HCT116 (cell line): Measurements from ENCODE around the gene NFE2L2. TPM values are rescaled to one million over a fixed set of nuclear protein-coding genes. Genes with fewer than 3 reads are reported as not detected.

Experiments used
- ATAC-seq: fragments of 200-7000 bp; cut with Tn5 transposase; 2 replicates; pipeline ENCODE4 v1.9.1; 2020; ENCODE audit warnings: mild to moderate bottlenecking, moderate library complexity
- BruUV-seq: library from RNA; stranded (reverse); fragments of 400-500 nt; replicated peaks from 2 replicates; lab custom pipeline; 2021; lab: Mats Ljungman, UMichigan
- CTCF ChIA-PET: fragments of 300-600 bp; sonication (Branson Sonifier 250); formaldehyde crosslinking; loops from one replicate; lab custom pipeline; 2021; ENCODE audit warnings: antibody characterized with exemption; lab: Charles Lee
- POLR2A ChIA-PET: fragments of 300-600, 350-600 bp; sonication (Branson Sonifier 250); formaldehyde crosslinking; loops from one replicate; lab custom pipeline; 2021; ENCODE audit warnings: antibody characterized with exemption; lab: Charles Lee
- RAD21 ChIA-PET, 2 experiments: fragments of 300-600 bp; sonication (Branson Sonifier 250); formaldehyde crosslinking; loops; one replicate each; lab custom pipeline; 2023; ENCODE audit warnings: low total read pairs in 2 of 2; ENCODE audit not compliant: uncharacterized antibody in 2 of 2, unreplicated experiment in 2 of 2, low non-redundant PET in 1 of 2; lab: Charles Lee
- DNase-seq: peaks from one replicate; pipeline ENCODE4 v3.0.0-alpha.2; 2010; ENCODE audit warnings: low read depth, low spot score
- H2AFZ ChIP-seq: fragments of 200-600 bp; shearing (Covaris generic), sonication (generic); 2 replicates; pipeline ENCODE4 v1.6.1; 2017; ENCODE audit warnings: low read depth, mixed run types, mixed read lengths, antibody characterized with exemption, low read length; ENCODE audit not compliant: poor library complexity, severe bottlenecking
- H3K27ac ChIP-seq: 2 replicates; pipeline ENCODE4 v1.5.1; 2012; ENCODE audit warnings: low read depth, low read length
- H3K27me3 ChIP-seq: fragments of 200-600 bp; sonication (generic); 2 replicates; pipeline ENCODE4 v1.6.1; 2016; ENCODE audit warnings: mixed run types, low read length, mixed read lengths; ENCODE audit not compliant: insufficient read depth
- H3K36me3 ChIP-seq, 2 experiments: fragments of 200-500 bp in 1 of 2; fragments of 200-600 bp in 1 of 2; sonication (Bioruptor generic) in 1 of 2; sonication (generic) in 1 of 2; 2 replicates each; pipeline versions ENCODE4 v1.5.1 to v1.6.1; 2014 to 2016; ENCODE audit warnings: low read length in 2 of 2, inconsistent platforms in 1 of 2, mixed read lengths in 1 of 2, mixed run types in 1 of 2; ENCODE audit not compliant: insufficient read depth in 2 of 2, control insufficient read depth in 1 of 2
- H3K4me1 ChIP-seq, 2 experiments: fragments of 200-600 bp in 1 of 2; sonication (generic) in 1 of 2; 2 replicates each; pipeline versions ENCODE4 v1.5.1 to v1.6.1; 2012 to 2017; ENCODE audit warnings: low read length in 2 of 2, inconsistent platforms in 1 of 2, mild to moderate bottlenecking in 1 of 2, mixed read lengths in 1 of 2, mixed run types in 1 of 2, moderate library complexity in 1 of 2; ENCODE audit not compliant: insufficient read depth in 2 of 2, control insufficient read depth in 1 of 2
- H3K4me2 ChIP-seq: fragments of 200-600 bp; sonication (generic); 2 replicates; pipeline ENCODE4 v1.6.1; 2017; ENCODE audit warnings: mixed run types, low read length, mixed read lengths
- H3K4me3 ChIP-seq, 2 experiments: fragments of 200-600 bp in 1 of 2; sonication (generic) in 1 of 2; replicated peaks in 1 of 2; 2 replicates each; pipeline ENCODE4 v1.5.1; 2011 to 2016; ENCODE audit warnings: low read length in 2 of 2, control low read depth in 1 of 2, low read depth in 1 of 2, mild to moderate bottlenecking in 1 of 2, mixed read lengths in 1 of 2, mixed run types in 1 of 2
- H3K79me2 ChIP-seq: fragments of 200-600 bp; sonication (generic); 2 replicates; pipeline ENCODE4 v1.6.1; 2017; ENCODE audit warnings: mild to moderate bottlenecking, mixed run types, low read length, moderate library complexity, mixed read lengths; ENCODE audit not compliant: insufficient read depth
- H3K9ac ChIP-seq: fragments of 200-600 bp; sonication (generic); 2 replicates; pipeline ENCODE4 v1.6.1; 2016; ENCODE audit warnings: low read length, mixed read lengths
- H3K9me2 ChIP-seq: fragments of 200-600 bp; sonication (generic), shearing (Covaris generic); 2 replicates; pipeline ENCODE4 v1.6.1; 2017; ENCODE audit warnings: mixed run types, mild to moderate bottlenecking, moderate library complexity; ENCODE audit not compliant: insufficient read depth
- H3K9me3 ChIP-seq, 2 experiments: fragments of 200-500 bp in 1 of 2; fragments of 200-600 bp in 1 of 2; sonication (Bioruptor generic) in 1 of 2; sonication (generic) in 1 of 2; 2 replicates each; pipeline ENCODE4 v1.6.1; 2014 to 2017; ENCODE audit warnings: low read length in 2 of 2, mixed read lengths in 2 of 2, inconsistent platforms in 1 of 2, low read depth in 1 of 2, mild to moderate bottlenecking in 1 of 2, mixed run types in 1 of 2, moderate library complexity in 1 of 2; ENCODE audit not compliant: control insufficient read depth in 1 of 2, insufficient read depth in 1 of 2
- H4K20me1 ChIP-seq: fragments of 200-600 bp; sonication (generic), shearing (Covaris generic); 2 replicates; pipeline ENCODE4 v1.6.1; 2017; ENCODE audit warnings: mixed run types, mild to moderate bottlenecking, moderate library complexity; ENCODE audit not compliant: insufficient read depth
- EGR1 ChIP-seq: IDR thresholded peaks from 2 replicates; pipeline ENCODE4 v1.6.1; 2012; ENCODE audit warnings: low read depth
- ELF1 ChIP-seq: IDR thresholded peaks from 2 replicates; pipeline ENCODE4 v1.6.1; 2012; ENCODE audit warnings: low read depth, borderline replicate concordance
- EZH2 ChIP-seq: fragments of 200-600 bp; sonication (generic); IDR thresholded peaks from 2 replicates; pipeline ENCODE4 v1.6.1; 2017; ENCODE audit warnings: antibody characterized with exemption, mixed run types
- FOSL1 ChIP-seq: IDR thresholded peaks from 2 replicates; pipeline ENCODE4 v1.6.1; 2012; ENCODE audit warnings: low read depth
- JUND ChIP-seq: IDR thresholded peaks from 2 replicates; pipeline ENCODE4 v1.6.1; 2012
- SIN3A ChIP-seq: IDR thresholded peaks from 2 replicates; pipeline ENCODE4 v1.6.1; 2012; ENCODE audit warnings: low read depth
- SP1 ChIP-seq: IDR thresholded peaks from 2 replicates; pipeline ENCODE4 v1.6.1; 2012; ENCODE audit warnings: low read depth
- YY1 ChIP-seq: IDR thresholded peaks from 2 replicates; pipeline ENCODE4 v1.6.1; 2011; ENCODE audit warnings: low read length, low read depth, moderate library complexity, mild to moderate bottlenecking; ENCODE audit not compliant: insufficient replicate concordance; ENCODE audit errors: extremely low read depth
- intact Hi-C: fragments of 100-400 bp; cut with micrococcal nuclease; formaldehyde crosslinking; loops from 2 replicates; pipeline ENCODE4 v1.10.0; 2022
- total RNA-seq: library from RNA; stranded (reverse); gene quantifications from one replicate; pipeline ENCODE4 v1.2.1, GENCODE V29; 2021; ENCODE audit not compliant: unreplicated experiment
- TF ChIP-seq, protein P1 (sequence below), 3 experiments: fragments of 200-600 bp in 1 of 3; sonication (generic) in 1 of 3; IDR thresholded peaks in 2 of 3; conservative IDR thresholded peaks in 1 of 3; 2 replicates each; pipeline ENCODE4 v1.5.1; 2012 to 2017; ENCODE audit warnings: low read depth in 2 of 3, low read length in 2 of 3, antibody characterized with exemption in 1 of 3, borderline replicate concordance in 1 of 3, control low read depth in 1 of 3, mild to moderate bottlenecking in 1 of 3, mixed read lengths in 1 of 3, mixed run types in 1 of 3, moderate library complexity in 1 of 3; ENCODE audit not compliant: insufficient read depth in 1 of 3
- TF ChIP-seq, protein P2 (sequence below): IDR thresholded peaks from 2 replicates; pipeline ENCODE4 v1.6.1; 2012
- TF ChIP-seq, protein P3 (sequence below): IDR thresholded peaks from 2 replicates; pipeline ENCODE4 v1.6.1; 2011; ENCODE audit warnings: mild to moderate bottlenecking, low read length, moderate library complexity; ENCODE audit not compliant: insufficient replicate concordance; ENCODE audit errors: extremely low read depth
- TF ChIP-seq, protein P4 (sequence below): IDR thresholded peaks from 2 replicates; pipeline ENCODE4 v1.6.1; 2012

Gene NFE2L2
- total RNA-seq, 1 experiment from 2014 or later: 106 TPM

DNA sequence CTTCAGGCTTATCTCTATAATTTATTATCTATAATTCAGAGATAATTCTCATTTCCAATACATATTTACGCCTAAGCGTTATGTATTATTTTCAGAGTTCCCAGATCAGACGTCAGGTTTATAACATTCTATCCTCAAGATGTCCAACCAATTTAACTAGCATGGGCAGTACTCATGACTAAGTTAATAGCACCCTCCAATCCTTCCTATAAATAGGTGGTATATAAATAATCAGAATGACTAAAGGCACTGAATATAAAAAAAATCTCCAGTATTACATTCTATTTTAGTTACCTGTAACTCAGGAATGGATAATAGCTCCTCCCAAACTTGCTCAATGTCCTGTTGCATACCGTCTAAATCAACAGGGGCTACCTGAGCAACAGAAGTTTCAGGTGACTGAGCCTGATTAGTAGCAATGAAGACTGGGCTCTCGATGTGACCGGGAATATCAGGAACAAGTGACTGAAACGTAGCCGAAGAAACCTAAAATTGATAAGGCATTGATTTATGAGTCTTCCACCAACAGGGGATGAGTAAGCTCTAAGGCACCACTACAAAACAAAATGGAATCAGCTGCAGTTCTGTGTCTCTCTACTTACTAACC lies 32.3 kb downstream of the NFE2L2 start:
- Histone ChIP-seq H2AFZ (no peak overlapping the region), H3K9ac (no peak overlapping the region), H3K4me2 (no peak overlapping the region), H3K4me3 (no peak overlapping the region), H3K36me3 (peaks cover 34 to 39% of the 10 kb centered on the region in 2 experiments), H3K79me2 (peaks cover 56% of the 10 kb centered on the region), H3K9me3 (no peaks in the 10 kb centered on the region), H3K27ac (no peak overlapping the region), H4K20me1 (peaks cover 7% of the 10 kb centered on the region; the same call in 1 of the 2 replicates), H3K4me1 (no peaks in the 10 kb centered on the region), H3K9me2 (no peaks in the 10 kb centered on the region), H3K27me3 (no peaks in the 10 kb centered on the region)
- no peak for ATAC-seq
- TF ChIP-seq JUND (no peak), EZH2 (no peak), YY1 (no peak), EGR1 (no peak), FOSL1 (no peak), ELF1 (no peak), SIN3A (no peak), SP1 (no peak)
- TF ChIP-seq, protein P1, sequence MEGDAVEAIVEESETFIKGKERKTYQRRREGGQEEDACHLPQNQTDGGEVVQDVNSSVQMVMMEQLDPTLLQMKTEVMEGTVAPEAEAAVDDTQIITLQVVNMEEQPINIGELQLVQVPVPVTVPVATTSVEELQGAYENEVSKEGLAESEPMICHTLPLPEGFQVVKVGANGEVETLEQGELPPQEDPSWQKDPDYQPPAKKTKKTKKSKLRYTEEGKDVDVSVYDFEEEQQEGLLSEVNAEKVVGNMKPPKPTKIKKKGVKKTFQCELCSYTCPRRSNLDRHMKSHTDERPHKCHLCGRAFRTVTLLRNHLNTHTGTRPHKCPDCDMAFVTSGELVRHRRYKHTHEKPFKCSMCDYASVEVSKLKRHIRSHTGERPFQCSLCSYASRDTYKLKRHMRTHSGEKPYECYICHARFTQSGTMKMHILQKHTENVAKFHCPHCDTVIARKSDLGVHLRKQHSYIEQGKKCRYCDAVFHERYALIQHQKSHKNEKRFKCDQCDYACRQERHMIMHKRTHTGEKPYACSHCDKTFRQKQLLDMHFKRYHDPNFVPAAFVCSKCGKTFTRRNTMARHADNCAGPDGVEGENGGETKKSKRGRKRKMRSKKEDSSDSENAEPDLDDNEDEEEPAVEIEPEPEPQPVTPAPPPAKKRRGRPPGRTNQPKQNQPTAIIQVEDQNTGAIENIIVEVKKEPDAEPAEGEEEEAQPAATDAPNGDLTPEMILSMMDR (IDR thresholded peaks at IDR 0.05 in 2 of 3, conservative IDR thresholded peaks at IDR 0.05 in 1 of 3; ENCODE audit: borderline replicate concordance in 1 of 3, insufficient read depth in 1 of 3, low read depth in 2 of 3, low read length in 2 of 3): no peak
- TF ChIP-seq, protein P2, sequence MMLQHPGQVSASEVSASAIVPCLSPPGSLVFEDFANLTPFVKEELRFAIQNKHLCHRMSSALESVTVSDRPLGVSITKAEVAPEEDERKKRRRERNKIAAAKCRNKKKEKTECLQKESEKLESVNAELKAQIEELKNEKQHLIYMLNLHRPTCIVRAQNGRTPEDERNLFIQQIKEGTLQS: no peak
- TF ChIP-seq, protein P3, sequence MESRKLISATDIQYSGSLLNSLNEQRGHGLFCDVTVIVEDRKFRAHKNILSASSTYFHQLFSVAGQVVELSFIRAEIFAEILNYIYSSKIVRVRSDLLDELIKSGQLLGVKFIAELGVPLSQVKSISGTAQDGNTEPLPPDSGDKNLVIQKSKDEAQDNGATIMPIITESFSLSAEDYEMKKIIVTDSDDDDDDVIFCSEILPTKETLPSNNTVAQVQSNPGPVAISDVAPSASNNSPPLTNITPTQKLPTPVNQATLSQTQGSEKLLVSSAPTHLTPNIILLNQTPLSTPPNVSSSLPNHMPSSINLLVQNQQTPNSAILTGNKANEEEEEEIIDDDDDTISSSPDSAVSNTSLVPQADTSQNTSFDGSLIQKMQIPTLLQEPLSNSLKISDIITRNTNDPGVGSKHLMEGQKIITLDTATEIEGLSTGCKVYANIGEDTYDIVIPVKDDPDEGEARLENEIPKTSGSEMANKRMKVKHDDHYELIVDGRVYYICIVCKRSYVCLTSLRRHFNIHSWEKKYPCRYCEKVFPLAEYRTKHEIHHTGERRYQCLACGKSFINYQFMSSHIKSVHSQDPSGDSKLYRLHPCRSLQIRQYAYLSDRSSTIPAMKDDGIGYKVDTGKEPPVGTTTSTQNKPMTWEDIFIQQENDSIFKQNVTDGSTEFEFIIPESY: no peak
- TF ChIP-seq, protein P4, sequence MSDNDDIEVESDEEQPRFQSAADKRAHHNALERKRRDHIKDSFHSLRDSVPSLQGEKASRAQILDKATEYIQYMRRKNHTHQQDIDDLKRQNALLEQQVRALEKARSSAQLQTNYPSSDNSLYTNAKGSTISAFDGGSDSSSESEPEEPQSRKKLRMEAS: no peak
- no TSS peak for BruUV-seq
- CTCF ChIA-PET: no interaction called here
- intact Hi-C loops: no loop called here
- POLR2A ChIA-PET: interaction anchor here (1.2 kb wide), 1 partner anchor 9 kb away, joined by 3 read pairs; no protein-coding TSS in a partner anchor
- DNase-seq: no peak
- RAD21 ChIA-PET: no interaction called here
